ENCODE data around the gene PTGR1. TPM values are rescaled to one million over a fixed set of nuclear protein-coding genes. Genes with fewer than 3 reads are reported as not detected.

PTGR1 gene
- 341 to 396 TPM (median 366 TPM) in 5 replicates for total RNA-seq (2022; extraction: Qiagen RNA extraction)

GRCh38 chr9:111599092-111599954 lies at the start of gene PTGR1:
TSS of gene PTGR1 (minus strand) at chr9:111599647. CDS start at chr9:111597422, 2,225 bp downstream.

DNA sequence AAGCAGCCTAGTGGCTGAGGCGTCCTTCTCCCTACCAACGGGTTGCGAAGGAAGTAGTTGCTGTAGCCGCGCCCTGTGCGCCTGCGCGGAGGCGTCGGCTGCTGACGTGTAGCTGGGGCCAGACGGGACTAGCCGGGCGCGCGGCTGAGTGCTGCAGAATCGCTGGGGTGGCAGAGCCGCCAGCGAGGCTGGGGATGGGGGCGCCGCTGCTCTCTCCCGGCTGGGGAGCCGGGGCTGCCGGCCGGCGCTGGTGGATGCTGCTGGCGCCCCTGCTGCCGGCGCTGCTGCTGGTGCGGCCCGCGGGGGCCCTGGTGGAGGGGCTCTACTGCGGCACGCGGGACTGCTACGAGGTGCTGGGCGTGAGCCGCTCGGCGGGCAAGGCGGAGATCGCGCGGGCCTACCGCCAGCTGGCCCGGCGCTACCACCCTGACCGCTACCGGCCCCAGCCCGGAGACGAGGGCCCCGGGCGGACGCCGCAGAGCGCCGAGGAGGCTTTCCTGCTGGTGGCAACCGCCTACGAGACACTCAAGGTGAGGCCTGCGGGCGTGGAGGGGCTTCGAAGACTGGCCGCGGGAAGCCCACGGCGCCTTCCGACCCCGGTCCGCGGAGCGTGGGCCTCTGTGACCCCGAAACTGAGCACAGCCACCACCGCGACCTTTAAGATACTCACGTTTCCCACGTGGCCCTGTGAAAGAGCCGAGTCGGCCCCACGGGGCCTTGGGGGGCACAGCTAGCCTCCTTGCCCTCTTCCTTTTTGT lies 31.9 kb upstream of the PTGR1 start, which contains the start of gene DNAJC25:
TSS of gene DNAJC25 (plus strand) at position 121 of the 758 bp plus-strand sequence. CDS start at position 195, 74 bp downstream.

DNA sequence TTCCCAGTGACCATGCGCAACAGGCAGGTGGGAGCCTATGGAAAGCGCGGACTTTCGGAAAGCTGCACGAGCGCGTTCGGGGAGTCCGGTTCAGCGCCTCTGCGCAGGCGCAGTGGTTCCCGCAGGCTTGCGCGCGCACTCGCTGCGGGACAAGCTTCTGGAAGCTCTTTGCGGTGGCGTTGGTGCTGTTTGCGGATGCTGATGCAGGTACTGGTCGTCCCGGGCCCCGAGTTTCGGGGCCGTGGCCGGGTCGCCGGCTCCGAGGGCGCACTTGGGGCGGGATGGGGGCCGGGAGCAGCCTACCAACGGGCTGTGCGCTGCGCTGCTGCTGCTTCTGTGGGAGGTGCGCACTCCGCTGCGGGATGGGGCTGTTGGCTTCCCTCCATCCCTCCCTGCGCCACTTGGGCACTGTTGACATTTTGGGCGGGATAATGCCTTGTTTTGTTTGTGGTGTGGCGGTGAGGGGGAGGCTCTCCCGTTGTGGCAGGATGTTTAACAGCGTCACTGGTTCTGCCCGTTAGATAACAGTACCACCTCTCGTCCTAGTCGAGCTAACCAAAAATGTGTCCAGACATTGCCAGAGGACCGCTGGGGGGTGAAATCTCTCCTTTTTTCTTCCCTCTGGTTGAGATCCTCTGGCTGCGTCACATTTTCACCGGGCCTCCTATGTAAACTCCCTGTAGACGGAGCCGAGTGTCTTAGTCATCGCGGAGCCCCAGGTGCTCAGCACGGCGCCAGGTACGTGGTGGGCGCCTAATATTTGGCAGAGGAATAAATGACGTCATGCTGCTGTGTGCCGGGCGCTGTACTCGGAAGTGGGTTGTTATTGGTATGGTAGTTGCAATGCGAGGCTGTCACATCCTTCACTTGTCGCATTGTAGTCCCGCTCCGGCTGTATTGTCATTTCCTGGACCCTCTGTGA lies 74.1 kb downstream of the PTGR1 start, which contains the start of gene ZNF483:
TSS of gene ZNF483 (plus strand) at position 124 of the 922 bp plus-strand sequence. CDS start 2,217 bp downstream, outside the sequence.

Other genes with a start within 250 kb of the PTGR1 start
- gene ECPAS, start 115.3 kb downstream of the PTGR1 start, total RNA-seq (2022; extraction: Qiagen RNA extraction): 34.2 to 51.2 TPM (median 37.6 TPM) in 5 replicates
- gene ZNF483, start 74.5 kb downstream of the PTGR1 start, total RNA-seq (2022; extraction: Qiagen RNA extraction): 0.66 to 0.92 TPM (median 0.83 TPM) in 5 replicates
- 10.7 to 12.5 TPM (median 11.2 TPM) in 5 replicates for gene DNAJC25, start 31.7 kb upstream of the PTGR1 start, total RNA-seq (2022; extraction: Qiagen RNA extraction)
- 56.5 to 68.8 TPM (median 66.7 TPM) in 5 replicates for gene GNG10, start 62.0 kb upstream of the PTGR1 start, total RNA-seq (2022; extraction: Qiagen RNA extraction)
- not detected in 5 replicates for gene SHOC1, start 195.3 kb upstream of the PTGR1 start, total RNA-seq (2022; extraction: Qiagen RNA extraction)

All from A549 treated with CORT108297 at 1 μM for 4 hours (cell line).